C4-2B (cell line): ENCODE measurements around the gene PPP1R7.

Source experiments
- CTCF ChIP-seq: fragments of 450-650 bp; conservative IDR thresholded peaks from 2 replicates; pipeline ENCODE4 v1.5.1; 2017; ENCODE audit warnings: mild to moderate bottlenecking
- ZFX ChIP-seq: fragments of 450-650 bp; IDR thresholded peaks from 2 replicates; pipeline ENCODE4 v1.6.1; 2017

DNA sequence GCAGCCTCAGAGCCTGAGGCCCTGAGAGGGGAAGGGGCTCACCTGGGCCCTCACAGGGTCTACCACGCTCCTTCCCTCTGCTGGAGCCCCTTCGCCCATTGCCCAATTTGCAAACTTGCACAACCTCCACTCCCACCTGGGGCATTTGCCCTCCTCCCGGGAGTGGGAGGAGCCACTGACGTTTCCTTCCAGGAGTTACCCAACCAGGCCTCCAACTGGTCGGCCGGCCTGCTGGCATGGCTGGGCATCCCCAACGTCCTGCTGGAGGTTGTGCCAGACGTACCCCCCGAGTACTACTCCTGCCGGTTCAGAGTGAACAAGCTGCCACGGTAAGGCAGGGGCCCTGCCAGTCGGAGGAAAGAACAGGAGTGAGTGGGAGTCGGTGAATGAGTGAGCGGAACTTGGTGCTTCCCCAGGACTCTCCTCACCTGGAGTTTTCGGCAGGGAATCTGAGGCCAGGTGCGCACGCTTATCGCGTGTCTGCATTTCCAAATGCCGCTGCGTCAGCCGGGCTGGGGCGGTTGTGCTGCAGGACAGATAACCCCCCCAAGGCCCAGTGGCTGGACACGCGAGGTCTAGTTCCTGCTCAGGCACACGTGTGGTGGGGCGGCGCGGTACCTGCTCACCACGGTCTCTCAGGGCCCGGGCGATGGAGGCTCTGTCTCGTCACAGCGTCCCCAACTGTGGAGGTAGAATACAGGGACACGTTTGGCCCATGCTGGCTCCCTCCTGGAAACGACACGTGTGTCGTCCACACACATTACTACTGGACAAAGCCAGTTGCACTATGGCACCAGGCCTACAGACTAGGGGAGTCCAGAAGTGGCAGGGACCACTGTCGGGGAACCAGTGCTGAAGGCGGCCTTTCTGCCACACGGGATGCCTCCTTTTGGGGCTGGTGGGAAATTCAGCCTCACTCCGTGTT, 49.9 kb downstream of the PPP1R7 start:
- TF ChIP-seq CTCF (no peak), ZFX (no peak)
